Gastrocnemius medialis (tissue), 4 donors: ENCODE measurements around the gene CTNNBIP1.

Experiments used
- CTCF ChIP-seq, 5 experiments: fragments of 450-650 bp in 3 of 5; fragments of 200-600 bp in 2 of 5; sonication (generic) in 2 of 5; IDR thresholded peaks in 4 of 5; conservative IDR thresholded peaks in 1 of 5; 1 replicate in 4 of 5; 2 replicates in 1 of 5; pipeline ENCODE4 v1.5.1; 2016 to 2019; ENCODE audit warnings: antibody characterized with exemption in 5 of 5, mild to moderate bottlenecking in 3 of 5, moderate library complexity in 3 of 5
- POLR2A ChIP-seq, 2 donors: fragments of 450-650 bp; IDR thresholded peaks; one replicate each; pipeline ENCODE4 v1.6.1; 2017; ENCODE audit warnings: antibody characterized with exemption in 2 of 2, mild to moderate bottlenecking in 2 of 2, moderate library complexity in 2 of 2

GRCh38 chr1:9847269-9847668 is 62.8 kb downstream of the CTNNBIP1 start:
- TF ChIP-seq CTCF (IDR thresholded peaks at IDR 0.05 in 4 of 5, conservative IDR thresholded peaks at IDR 0.05 in 1 of 5) = no peak
- no peak for TF ChIP-seq POLR2A (IDR thresholded peaks at IDR 0.05)
